NK-92 (cell line): ENCODE measurements around the gene LRG1.

ENCODE experiments used
- DNase-seq: peaks from one replicate; lab custom pipeline; 2025; ENCODE audit not compliant: unreplicated experiment; lab: John Stamatoyannopoulos, UW

The LRG1 gene, protein sequence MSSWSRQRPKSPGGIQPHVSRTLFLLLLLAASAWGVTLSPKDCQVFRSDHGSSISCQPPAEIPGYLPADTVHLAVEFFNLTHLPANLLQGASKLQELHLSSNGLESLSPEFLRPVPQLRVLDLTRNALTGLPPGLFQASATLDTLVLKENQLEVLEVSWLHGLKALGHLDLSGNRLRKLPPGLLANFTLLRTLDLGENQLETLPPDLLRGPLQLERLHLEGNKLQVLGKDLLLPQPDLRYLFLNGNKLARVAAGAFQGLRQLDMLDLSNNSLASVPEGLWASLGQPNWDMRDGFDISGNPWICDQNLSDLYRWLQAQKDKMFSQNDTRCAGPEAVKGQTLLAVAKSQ

DNA sequence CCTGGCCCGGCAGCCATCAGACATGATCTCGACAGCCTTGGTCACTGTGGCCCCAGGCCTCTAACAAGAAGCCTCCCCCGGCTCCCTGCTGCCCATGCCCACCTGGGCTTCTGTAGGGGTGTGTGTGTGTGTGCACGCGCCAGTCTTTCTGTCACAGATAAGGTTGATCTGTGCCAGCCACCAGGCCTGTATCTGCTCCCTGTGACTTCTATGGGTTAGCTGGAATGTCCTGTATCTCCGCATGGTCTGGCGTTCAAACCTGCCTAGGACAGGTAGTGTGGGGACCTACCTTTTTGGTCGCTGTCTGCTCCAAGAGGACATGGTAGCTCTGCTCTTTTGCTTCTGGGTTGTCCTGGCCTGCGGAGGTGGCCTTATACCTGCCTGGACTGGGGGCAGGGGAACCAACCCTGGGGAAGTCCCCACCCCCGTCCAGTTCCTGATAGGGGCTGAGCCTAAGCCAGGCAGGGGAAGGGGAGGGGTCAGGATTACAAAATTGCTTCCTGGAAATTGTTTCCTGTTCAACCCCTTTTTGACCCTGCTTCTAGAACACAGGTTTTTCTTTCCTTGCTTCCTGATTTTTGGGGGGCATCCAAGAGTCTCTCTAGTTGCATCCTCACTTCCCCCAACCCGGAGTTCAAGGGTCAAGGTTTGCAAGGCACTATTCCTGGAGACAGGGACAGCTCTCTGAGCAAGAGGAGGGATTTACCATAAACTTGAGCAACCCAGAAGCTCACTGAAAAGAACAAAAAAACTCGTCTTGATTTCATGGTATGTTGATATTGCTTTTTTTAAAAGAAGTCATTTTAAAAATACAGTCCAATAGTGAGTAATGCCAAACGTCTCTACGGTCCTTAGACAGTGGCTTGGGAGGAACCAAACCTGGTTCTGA lies at the start of gene LRG1:
LRG1 (minus strand) TSS at position 344 of the 889 bp plus-strand sequence; CDS start at position 321, 23 bp downstream.
- DNase-seq, result no peak

DNA sequence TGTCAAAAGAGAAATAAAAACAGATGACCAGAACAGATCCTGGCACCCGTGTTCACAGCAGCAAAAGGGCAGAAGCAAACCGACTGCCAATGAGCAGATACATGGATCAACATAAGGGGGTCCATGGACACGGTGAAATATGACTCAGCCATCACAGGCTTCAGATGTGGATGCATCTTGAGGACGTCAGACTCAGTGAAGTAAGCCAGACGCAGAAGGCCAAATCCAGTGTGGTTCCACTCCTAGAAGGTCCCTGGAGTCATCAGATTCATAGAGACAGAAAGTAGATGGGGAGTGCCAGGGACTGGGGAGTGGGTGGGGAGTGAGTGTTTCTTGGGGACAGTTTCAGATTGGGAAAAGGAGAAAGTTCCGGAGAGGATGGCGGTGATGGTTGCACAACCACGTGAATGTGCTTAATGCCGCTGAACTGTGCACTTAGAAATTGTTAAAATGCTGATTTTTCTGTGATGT lies 48.5 kb upstream of the LRG1 start:
- no peak for DNase-seq

DNA sequence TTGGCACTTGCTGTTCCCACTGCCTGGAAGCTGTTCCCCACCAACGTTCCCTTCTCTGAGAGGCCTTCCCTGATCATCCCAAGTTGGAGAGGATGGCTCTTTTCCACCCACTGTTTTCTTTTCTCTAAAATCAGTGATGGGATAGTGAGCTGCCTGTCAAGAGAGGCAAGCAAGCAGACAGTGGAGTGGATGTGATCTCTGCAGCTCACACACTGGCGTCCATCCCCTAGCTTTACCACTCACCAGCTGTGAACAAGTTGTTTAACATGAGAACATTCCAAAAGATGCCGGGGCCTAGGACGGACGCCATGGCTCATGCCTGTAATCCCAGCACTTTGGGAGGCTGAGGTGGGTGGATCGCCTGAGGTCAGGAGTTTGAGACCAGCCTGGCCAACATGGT lies 47.7 kb upstream of the LRG1 start:
- DNase-seq, result no peak

DNA sequence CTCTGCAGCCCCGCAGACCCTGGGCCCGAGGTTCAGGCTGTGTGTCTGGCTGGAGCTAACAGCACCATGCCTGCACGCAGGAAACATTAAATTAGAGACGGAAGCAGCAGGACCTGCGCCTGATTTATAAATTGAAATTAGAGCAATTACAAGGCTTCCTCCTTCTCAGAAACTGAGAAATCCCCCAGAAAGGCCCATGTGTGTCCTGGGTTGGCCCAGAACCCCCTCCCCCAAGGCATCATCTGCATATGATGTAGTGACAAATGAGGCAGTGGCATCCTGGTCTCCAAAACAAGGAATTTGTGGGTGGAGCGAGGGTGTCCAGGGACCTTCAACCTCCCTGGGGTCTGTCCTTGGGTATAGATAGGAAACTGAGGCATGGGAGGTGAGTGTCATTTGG lies 46.9 kb upstream of the LRG1 start:
- DNase-seq, result no peak

DNA sequence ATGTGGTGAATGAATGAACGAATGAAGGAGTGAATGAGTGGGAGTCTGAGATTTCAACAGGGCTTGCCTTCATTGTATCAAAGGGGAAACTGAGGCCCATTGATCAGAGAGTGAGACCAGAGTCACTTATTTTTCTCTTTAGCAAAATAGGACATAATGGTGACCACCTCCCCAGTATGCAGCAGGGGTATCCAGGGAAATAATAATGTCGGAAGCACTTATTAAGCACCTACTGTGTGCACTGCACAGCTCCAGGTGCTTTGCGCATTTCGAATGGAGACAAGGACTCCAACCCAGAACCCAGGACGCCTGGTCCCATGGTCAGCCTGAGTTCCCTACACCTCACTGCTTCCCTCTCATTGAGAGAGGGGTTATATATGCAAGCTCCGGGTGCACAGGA lies 46.4 kb upstream of the LRG1 start:
- DNase-seq, result no peak

DNA sequence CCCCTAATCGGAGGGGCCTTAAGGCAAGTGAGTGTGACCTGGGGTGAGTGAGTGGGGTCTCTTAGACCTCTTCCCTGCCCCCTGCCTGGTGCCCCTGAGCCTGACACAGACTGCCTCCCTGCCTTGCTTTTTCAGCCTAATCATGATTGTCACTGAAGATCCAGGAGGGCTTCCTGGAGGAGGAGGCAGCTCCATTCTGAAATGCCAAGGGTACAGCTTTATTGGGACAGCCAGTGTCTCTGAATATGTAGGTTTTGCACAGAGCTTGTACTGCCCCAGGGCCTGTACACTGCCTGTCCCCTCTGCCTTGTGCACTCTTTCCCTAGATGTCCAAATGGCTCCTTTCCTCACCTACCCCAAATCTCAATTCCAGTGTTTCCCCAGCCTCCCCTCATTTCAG lies 45.7 kb upstream of the LRG1 start:
- DNase-seq, result no peak

DNA sequence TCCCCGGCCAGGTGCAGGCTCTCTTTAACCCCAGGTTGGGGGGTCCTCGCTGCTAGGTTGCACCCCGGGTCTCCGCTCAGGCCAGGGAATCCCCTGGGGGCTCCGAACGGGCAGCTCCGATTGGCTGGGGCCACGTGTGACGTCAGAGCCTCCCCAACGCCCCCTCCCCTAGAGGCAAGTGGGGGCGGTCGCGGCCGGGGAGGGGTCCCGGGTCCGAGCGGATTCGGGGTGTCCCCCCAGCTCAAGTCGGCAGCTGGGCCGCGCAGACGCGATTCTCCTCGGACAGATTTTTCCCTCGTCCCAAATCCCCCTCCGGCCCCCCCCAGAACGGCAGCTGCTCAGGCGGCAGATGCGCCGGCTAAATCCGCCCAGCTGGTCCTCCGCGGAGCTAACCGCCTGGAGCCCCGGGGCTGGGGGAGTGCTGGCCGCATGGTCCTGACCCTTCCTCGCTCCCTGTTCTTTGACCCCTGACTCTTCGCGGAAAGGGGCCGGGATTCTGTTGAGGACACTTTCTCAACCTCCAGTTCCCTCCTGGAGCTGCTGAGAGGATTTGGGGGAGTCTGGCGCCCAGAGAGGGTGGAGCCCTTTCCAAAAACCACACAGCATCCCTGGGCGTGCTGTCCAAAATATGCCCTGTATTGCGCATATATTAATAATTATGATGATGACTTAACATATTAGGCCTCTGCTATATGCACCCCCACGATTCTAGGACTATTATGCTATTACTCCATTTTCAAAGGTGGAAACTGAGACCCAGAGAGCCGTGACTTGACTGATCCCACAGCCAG lies 45.0 kb upstream of the LRG1 start:
- no peak for DNase-seq

DNA sequence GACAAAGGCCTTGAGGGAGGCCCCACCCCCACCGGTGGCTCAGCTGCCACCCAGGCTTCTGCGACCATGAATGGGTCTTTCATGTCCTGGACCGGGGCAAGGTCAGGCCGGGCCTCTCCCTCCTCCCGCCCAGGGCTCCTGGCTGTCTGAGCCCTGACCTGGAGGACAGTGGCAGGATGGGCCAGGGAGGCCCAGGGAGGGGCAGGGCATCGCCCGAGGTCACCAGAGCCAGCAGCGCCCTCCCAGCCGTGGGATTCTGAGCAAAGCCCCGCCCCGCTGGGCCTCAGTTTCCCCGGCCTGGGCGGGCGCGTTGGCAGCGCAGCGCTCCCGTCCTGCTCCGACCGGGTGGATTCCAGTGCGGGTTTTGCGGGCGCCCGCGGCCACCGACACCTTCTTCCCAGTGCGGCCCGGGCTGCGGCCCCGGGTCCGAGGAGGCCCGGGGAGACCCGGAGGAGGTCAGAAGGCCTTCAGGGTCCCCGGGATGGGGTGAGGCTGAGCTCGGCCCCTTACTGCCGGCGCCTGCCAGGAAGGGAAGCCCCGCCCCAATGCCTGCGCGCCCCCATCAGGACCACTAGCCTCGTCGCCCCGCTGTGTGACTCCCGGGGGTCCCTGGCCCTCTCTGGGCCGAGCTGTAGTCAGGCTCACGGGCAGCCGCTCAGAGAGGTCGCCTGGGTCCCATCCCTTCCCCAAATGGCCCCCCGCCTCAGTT lies 44.3 kb upstream of the LRG1 start:
- DNase-seq, result no peak

DNA sequence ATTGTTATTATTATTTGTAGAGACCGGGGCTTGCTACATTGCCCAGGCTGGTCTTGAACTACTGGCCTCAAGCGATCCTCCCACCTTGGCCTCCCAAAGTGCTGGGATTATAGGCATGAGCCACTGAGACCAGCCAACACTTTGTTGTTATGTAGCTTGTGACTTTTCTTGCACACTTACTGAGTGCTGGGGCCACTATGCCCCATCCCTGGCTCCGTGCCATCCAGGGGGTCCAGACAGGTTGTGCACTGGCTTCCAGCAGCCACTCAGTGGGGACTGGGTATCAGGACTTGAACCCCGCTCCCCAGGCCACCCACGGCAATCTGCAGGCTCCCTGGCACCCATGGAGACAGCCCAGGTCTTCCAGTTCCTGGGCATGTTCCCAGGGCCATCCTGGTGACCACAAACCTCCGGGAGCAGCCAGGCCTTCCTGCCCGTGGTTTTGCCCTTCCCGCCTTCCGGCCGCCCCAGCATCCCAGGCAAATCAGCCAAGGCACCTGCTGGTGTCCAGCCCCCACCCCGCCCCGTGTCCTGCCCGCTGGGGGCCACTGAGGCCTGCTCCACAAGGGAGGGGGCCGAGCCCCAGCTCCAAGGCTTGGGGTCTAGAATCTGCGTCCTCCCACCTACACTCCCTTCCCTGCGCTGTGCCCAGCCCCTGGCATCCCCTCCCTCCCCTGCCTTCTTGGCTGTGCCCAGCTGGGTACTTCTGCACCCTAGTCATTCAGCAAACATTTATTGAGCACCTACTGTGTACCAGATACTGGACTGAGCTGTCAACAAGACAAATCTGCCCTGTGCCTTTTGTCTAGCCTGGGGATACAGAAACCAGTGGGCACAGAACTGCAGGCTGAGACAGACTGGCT lies 43.4 kb upstream of the LRG1 start:
- DNase-seq, result no peak

DNA sequence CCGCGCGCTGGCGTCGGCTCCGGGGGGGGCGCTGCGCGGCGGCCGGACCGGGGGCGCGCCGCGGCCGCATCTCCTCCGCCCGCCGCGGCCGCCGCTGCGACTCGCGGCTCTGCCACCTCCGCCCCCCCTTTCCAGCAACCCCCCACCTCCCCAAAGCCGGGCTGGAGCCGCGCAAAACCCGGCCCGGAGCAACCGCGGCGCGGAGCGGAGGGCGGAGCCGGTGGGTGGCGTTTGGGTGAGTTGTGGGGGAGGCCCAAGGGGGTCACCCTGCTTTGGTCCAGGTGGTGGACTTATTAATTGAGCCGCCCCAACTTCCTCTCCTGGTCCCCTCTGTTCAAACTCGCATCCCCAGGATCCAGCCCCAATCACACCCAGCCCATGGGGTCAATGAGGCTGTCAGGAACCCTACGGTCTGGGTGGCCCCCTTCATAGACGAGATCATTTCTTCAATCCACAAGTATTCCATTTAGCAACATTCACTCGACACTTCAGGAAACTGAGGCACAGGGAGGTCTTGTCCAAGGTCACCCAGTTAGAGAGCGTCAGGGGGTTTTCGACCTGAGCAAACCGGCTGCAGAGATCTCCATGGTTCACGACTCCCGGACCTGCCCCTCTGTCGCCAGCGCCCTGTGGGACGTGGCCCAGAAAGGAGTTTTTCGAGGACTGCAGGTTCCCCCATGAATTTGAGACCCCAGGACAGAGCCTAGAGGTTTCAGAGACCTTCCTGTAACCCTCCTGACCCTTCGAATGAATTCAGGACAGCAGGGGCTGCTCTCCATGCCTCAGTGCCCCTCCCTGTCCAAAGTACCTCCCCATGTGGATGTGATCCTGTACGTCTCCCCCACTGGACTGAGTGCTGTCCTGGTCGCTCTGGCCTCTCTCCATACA lies 42.1 kb upstream of the LRG1 start:
- no peak for DNase-seq

DNA sequence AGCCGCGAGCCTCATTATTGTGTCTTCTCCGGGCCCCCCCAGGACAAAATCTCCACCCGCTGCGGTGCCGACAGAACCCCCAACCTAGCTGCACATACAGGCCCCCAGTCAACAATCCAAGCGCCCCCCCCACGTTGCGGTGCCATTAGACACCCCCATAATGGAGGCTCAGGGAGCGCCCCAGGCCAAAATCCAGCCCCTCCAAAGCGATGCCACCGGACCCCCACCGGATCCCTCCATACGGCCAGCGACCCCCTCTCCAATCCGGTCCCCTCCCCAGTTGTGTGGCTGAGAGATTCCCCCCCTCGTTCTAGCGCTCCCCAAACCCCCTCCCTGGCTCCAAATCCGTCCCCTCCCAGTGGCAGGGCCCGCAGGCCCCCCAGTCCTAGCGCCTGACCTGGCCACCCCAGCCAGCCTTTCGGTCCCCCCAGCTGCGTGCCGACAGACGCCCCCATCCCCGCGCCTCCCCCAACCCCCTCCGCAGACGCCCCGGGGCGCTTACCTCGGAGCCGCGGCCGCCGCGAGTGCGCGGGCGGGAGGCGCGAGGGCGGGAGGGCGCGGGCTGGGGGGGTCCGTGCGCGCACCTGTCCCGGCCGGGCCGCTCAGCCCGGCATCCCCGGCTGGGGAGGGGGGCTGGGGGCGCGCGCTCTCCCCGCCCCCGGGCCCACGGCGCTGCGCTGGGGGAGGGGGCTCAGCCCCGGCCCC lies 41.3 kb upstream of the LRG1 start:
- no peak for DNase-seq

DNA sequence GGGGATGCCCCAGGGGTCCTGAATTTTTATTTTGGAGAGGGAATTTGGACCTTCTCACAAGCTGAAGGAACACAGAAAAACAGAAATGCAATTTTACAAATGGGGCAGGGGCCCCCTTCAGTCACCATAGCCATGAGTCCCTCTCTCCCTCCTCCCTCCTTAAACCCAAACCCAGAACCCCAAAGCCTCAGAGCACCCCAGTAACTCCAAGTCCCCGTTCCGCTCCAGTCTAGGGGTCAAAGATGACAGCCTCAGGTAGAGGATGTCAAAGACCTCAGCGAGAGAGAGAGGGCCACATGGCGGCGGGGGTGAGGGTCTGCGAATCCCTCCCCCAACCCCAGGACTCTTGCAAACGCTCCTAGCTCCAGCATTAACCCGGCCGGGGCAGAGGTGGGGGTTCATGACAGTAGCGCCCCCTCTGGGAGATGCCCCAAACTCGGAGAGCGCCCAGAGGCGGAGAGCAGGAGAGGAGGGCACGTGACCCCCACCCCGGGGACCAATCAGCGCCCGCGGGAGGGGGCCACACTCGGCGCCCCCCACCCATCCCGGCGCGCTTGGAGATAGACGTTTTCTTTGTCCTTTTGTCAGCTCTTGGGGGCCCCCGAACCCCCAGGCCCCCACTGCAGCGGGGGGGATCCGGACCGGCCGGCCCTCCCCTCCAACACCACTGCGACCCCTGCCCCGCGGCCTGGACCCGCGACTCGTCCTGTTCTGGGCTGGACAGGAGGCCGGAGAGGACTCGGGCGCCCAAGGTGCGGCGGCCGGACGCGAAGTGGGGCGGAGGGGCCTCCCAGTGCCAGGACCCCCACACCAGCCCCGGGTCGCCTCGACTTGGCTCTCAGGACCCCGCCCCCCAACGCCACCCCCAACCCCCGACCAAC lies 40.4 kb upstream of the LRG1 start:
- DNase-seq, result no peak

DNA sequence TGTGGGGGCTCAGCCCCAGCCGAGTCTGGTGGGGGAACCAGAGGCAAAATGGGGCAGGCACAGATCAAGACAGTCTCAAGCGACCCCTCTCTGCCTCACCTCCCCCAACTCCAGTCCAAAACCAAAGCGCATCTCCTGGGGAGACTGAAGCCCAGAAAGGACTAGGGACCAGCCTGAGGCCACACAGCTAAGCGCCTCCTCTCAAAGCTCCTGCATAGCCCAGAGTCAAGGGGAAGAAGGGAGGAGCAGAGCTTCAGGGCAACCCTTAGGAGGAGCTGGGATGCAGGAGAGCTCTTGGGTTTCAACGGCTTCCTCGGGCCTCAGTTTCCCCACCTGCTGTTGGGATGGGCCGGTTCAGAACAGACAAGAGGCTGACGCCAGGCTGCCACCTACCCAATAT lies 39.6 kb upstream of the LRG1 start:
- no peak for DNase-seq

DNA sequence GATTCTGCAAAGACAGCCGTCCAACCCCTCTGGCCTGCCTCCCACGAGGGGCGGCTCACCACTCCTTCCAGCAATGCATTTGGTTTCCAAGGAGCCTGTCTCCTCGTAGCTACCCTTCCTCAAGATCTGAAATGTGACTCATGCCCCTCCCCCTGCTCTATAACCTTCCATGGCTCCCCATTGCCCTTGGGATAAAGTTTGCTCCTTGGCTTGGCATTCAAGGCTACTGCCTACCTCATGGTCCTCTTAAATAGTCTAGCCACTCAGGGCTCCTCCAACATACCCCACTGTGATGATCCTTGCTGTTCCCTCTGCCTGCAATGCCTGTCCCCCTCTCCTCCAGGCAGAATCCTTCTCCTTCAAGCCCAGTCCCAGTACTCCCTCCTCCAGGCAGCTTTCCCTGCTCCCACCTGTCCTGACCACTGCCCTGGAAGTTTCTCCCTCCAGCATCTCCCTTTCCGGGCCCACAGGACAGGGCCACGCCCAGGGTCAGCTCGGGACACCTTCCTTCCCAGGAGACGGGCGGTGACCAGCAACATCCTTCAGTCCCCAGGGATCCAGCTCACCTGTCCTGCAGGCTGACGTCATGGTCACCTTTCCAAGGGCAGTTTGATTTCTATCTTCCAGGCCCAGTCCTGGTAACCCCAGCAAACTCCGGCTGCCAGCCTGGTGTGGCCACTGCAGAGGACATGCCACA lies 38.9 kb upstream of the LRG1 start:
- no peak for DNase-seq

DNA sequence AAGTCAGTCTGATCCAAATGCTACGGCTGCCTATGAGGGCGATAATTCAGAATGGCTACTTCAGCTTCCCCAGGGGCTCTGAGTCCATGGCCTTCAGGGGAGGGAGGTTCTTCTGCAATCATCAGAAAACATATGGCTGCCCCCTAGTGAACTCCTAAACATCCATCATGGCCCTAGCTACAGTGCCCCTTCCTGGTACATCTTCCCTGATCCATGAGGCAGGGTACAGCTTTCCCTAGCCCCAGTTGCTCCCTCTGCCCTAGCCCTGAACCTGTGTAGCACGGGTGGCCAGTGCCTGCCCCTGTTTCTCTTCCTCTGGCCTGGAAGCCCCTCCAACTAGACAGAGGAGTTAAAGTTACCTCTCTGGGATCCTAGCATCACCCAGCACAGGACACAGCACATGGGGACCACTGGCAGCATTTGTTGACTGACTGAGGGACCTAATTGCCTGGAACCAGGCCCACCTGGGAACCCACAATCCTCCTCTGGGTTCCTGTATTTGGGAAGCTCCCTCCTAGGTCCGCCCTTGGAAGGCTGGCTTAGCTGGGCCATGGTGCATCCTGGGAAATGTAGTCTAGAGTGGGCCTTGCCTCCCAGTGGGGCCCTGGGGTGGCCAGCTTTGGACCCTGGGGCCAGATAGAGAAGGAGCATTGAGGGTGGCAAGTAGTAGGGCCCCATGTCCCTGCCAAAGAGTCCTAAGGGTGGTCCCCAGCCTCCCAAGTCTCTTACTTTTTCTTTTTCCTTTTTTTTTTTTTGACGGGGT lies 37.4 kb upstream of the LRG1 start:
- DNase-seq, result no peak
